ENCODE results near the gene LMO2. TPM values are rescaled to one million over a fixed set of nuclear protein-coding genes. Genes with fewer than 3 reads are reported as not detected.

LMO2 gene
- total RNA-seq, 1 donor from 2014 or later = 1.8 TPM

DNA sequence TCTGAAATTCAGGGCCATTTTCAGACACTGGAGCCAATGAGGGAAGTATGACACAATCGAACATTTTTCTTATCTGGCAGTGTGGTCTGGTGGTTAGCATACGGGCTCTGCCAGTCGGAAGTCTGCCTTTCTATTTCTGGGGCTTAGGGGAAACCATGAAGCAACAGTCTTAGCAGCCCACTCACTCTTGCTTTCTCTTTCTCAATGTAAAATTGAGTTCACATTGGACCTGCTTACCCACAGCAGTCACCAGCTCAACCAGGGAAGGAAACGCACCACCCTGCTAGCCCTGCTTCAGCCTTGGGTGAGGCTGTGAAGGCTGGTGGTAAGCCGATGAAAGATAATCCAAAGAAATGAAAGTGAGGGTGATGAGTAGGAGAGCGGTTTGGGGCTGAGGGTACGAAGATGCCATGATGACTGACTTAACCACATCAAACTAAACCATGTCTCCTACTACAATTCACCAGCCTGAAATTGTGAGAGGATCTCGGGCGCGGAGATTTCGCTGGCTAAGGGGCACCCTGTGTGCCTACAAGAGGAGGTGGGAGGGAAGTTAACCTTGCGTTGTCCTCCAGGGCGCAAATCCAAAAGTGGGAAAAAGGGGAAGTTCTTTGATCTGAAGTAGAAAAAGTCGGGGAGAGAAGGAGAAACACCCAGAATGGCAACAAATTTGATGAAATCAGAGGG is 2.0 kb upstream of the LMO2 start:
- no peak for FAIRE-seq
- Histone ChIP-seq H3K4me1 (ENCODE audit: insufficient read depth, low read length) (peaks cover 13% of the 10 kb centered on the region), H3K36me3 (ENCODE audit: insufficient read depth, low read length) (no peaks in the 10 kb centered on the region), H2AFZ (ENCODE audit: low read depth, low read length) (no peak overlapping the region), H3K27ac (ENCODE audit: low read depth, low read length) (no peak overlapping the region), H3K4me2 (ENCODE audit: low read length) (no peak overlapping the region), H3K79me2 (ENCODE audit: insufficient read depth, low read length) (no peaks in the 10 kb centered on the region), H3K9me3 (ENCODE audit: insufficient read depth, low read depth, low read length) (no peaks in the 10 kb centered on the region), H3K27me3 (ENCODE audit: insufficient read depth, low read length) (no peaks in the 10 kb centered on the region), H3K4me3 (ENCODE audit: insufficient read depth, low read depth, low read length) (no peak overlapping the region), H4K20me1 (ENCODE audit: insufficient read depth, low read length) (no peaks in the 10 kb centered on the region), H3K9ac (ENCODE audit: low read length) (no peak overlapping the region)
- peak; percentile 53 for DNase-seq (ENCODE audit: low read depth)
- Mint-ChIP-seq H3K4me1 (ENCODE audit: low read depth, unreplicated experiment) (peaks cover 37% of the 10 kb centered on the region), H3K9me3 (ENCODE audit: unreplicated experiment) (peaks cover 2% of the 10 kb centered on the region), H3K4me3 (ENCODE audit: unreplicated experiment) (no peak overlapping the region), H3K27me3 (ENCODE audit: low read depth, unreplicated experiment) (peaks cover 10% of the 10 kb centered on the region), H3K36me3 (ENCODE audit: low read depth, unreplicated experiment) (no peaks in the 10 kb centered on the region), H3K27ac (ENCODE audit: unreplicated experiment) (no peak overlapping the region)
- no peak for TF ChIP-seq EZH2 (IDR thresholded peaks at IDR 0.05; ENCODE audit: insufficient read depth, low read length)
- TF ChIP-seq, protein P1, sequence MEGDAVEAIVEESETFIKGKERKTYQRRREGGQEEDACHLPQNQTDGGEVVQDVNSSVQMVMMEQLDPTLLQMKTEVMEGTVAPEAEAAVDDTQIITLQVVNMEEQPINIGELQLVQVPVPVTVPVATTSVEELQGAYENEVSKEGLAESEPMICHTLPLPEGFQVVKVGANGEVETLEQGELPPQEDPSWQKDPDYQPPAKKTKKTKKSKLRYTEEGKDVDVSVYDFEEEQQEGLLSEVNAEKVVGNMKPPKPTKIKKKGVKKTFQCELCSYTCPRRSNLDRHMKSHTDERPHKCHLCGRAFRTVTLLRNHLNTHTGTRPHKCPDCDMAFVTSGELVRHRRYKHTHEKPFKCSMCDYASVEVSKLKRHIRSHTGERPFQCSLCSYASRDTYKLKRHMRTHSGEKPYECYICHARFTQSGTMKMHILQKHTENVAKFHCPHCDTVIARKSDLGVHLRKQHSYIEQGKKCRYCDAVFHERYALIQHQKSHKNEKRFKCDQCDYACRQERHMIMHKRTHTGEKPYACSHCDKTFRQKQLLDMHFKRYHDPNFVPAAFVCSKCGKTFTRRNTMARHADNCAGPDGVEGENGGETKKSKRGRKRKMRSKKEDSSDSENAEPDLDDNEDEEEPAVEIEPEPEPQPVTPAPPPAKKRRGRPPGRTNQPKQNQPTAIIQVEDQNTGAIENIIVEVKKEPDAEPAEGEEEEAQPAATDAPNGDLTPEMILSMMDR (IDR thresholded peaks at IDR 0.05; ENCODE audit: insufficient read depth, low read depth, low read length) = no peak

GRCh38 chr11:33892906-33893594 is 1.2 kb upstream of the LMO2 start:
- Histone ChIP-seq H3K27ac (ENCODE audit: low read depth, low read length) (no peak overlapping the region), H3K9ac (ENCODE audit: low read length) (no peak overlapping the region), H3K27me3 (ENCODE audit: insufficient read depth, low read length) (no peaks in the 10 kb centered on the region), H3K4me1 (ENCODE audit: insufficient read depth, low read length) (peaks cover 12% of the 10 kb centered on the region), H3K4me3 (ENCODE audit: insufficient read depth, low read depth, low read length) (no peak overlapping the region), H3K79me2 (ENCODE audit: insufficient read depth, low read length) (no peaks in the 10 kb centered on the region), H3K4me2 (ENCODE audit: low read length) (no peak overlapping the region), H2AFZ (ENCODE audit: low read depth, low read length) (no peak overlapping the region), H3K36me3 (ENCODE audit: insufficient read depth, low read length) (no peaks in the 10 kb centered on the region), H3K9me3 (ENCODE audit: insufficient read depth, low read depth, low read length) (no peaks in the 10 kb centered on the region), H4K20me1 (ENCODE audit: insufficient read depth, low read length) (no peaks in the 10 kb centered on the region)
- Mint-ChIP-seq H3K4me3 (ENCODE audit: unreplicated experiment) (no peak overlapping the region), H3K27me3 (ENCODE audit: low read depth, unreplicated experiment) (peaks cover 10% of the 10 kb centered on the region), H3K27ac (ENCODE audit: unreplicated experiment) (peak overlapping the region; percentile 61), H3K36me3 (ENCODE audit: low read depth, unreplicated experiment) (no peaks in the 10 kb centered on the region), H3K9me3 (ENCODE audit: unreplicated experiment) (peaks cover 2% of the 10 kb centered on the region), H3K4me1 (ENCODE audit: low read depth, unreplicated experiment) (peaks cover 35% of the 10 kb centered on the region)
- DNase-seq (ENCODE audit: low read depth) = no peak
- no peak for FAIRE-seq
- no peak for TF ChIP-seq EZH2 (IDR thresholded peaks at IDR 0.05; ENCODE audit: insufficient read depth, low read length)
- TF ChIP-seq, protein P1 (IDR thresholded peaks at IDR 0.05; ENCODE audit: insufficient read depth, low read depth, low read length) = no peak

Measured in astrocyte (in vitro differentiated cells and primary cell).